NB4 (cell line): ENCODE measurements around the gene PDCD4.

Source experiments
- MYC ChIP-seq: IDR thresholded peaks from 2 replicates; pipeline ENCODE4 v1.6.1; 2011; ENCODE audit warnings: low read depth, low read length
- POLR2A ChIP-seq: IDR thresholded peaks from 2 replicates; pipeline ENCODE4 v1.6.1; 2011; ENCODE audit warnings: mild to moderate bottlenecking; ENCODE audit not compliant: insufficient read length; ENCODE audit errors: extremely low read depth
- TF ChIP-seq, protein P1 (sequence below): IDR thresholded peaks from one replicate; pipeline ENCODE4 v1.5.1; 2012; ENCODE audit warnings: low read depth, low read length
- TF ChIP-seq, protein P2 (sequence below): IDR thresholded peaks from 2 replicates; pipeline ENCODE4 v1.6.1; 2011; ENCODE audit warnings: low read depth, low read length

DNA sequence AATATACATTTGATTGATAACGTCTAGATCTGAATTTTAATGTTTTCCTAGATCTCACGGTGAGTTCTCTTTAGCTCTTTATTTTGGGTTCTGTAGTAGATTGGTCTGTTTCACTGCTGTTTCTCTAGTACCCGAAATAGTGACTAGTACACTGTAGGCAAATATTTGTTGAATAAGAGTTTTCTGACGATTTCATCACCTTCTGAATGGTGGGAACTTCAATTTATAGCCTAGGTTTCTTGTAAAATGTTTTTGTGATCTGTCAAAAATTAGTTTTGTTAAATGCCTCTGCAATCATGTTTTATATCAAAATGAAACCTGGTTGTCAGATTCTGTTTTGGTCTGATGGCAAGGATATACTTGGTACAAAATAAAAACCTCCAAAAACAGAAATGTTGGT lies 10.2 kb downstream of the PDCD4 start:
- no peak for TF ChIP-seq POLR2A
- TF ChIP-seq, protein P1, sequence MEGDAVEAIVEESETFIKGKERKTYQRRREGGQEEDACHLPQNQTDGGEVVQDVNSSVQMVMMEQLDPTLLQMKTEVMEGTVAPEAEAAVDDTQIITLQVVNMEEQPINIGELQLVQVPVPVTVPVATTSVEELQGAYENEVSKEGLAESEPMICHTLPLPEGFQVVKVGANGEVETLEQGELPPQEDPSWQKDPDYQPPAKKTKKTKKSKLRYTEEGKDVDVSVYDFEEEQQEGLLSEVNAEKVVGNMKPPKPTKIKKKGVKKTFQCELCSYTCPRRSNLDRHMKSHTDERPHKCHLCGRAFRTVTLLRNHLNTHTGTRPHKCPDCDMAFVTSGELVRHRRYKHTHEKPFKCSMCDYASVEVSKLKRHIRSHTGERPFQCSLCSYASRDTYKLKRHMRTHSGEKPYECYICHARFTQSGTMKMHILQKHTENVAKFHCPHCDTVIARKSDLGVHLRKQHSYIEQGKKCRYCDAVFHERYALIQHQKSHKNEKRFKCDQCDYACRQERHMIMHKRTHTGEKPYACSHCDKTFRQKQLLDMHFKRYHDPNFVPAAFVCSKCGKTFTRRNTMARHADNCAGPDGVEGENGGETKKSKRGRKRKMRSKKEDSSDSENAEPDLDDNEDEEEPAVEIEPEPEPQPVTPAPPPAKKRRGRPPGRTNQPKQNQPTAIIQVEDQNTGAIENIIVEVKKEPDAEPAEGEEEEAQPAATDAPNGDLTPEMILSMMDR = no peak
- TF ChIP-seq, protein P2, sequence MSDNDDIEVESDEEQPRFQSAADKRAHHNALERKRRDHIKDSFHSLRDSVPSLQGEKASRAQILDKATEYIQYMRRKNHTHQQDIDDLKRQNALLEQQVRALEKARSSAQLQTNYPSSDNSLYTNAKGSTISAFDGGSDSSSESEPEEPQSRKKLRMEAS = no peak
- TF ChIP-seq MYC = no peak
